Measurements from ENCODE around the gene RBM39.
"Not testable (repeated sequence)": the region's sequence is repeated elsewhere in the genome, so short reads cannot be mapped to it uniquely, and the experiment has no call there.

Gene RBM39

GRCh38 chr20:35750611-35751010, 8.6 kb upstream of the RBM39 start:
- no peak for DNase-seq

DNA sequence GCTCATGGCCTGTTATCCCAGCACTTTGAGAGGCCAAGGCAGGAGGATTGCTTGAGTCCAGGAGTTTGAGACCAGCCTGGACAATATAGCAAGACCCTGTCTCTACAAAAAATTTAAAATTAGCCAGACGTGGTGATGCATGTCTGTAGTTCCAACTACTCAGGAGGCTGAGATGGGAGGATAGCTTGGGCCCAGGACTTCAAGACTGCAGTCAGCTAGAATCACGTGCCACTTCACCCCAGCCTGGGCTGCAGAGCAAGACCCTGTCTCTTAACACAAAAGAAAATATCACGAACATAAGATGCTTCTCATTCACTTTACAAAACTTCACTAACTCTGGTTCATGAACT, 2.4 kb upstream of the RBM39 start:
- not testable (repeated sequence) for DNase-seq

GRCh38 chr20:35743693-35744491, 1.8 kb upstream of the RBM39 start:
- no peak for DNase-seq

GRCh38 chr20:35742741-35743523, 872 bp upstream of the RBM39 start:
- no peak for DNase-seq

DNA sequence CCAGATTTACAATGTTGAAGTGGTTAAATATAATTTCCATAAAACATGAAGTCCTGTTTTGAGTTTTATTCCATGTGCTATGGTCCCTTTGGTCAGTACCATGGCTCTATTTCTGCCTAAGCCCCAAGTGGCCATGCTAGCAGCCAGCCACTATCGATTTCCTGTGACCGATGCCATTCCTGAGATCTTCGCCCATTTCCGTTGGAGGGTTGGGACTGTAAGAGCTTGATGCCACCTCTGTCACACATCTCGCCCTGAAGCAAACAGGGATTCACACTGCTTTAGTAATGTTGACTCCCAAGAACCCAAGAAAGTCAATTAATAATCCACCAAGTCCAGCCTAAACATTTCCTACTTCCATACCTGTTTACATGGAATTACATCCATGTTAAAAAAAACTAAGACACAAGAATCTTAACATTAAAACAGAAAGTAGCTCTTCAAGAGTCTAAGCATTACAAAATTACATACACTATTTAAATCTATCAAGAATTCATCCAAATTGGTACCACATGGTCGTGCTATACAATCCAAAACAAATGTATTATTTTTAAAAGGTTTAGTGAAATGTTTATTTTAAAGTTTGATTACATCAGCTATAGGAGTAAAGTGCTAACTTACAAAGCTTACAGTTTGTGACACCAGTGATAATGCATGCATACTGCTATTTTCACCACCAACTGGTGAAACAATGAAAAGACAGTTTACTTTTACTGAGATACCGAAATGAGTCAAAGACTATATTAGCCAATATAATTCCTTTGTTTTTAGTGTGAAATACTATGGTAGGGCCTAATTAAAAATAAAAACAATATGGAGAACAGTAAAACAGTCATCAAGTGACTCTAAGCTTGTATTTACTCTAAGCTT, 2.5 kb downstream of the RBM39 start:
- DNase-seq: no peak

- no peak for DNase-seq
These were observed 3.5 kb downstream of the RBM39 start for GRCh38 chr20:35738410-35739179.

- no peak for DNase-seq
These were observed 4.2 kb downstream of the RBM39 start for GRCh38 chr20:35737865-35738333.

DNA sequence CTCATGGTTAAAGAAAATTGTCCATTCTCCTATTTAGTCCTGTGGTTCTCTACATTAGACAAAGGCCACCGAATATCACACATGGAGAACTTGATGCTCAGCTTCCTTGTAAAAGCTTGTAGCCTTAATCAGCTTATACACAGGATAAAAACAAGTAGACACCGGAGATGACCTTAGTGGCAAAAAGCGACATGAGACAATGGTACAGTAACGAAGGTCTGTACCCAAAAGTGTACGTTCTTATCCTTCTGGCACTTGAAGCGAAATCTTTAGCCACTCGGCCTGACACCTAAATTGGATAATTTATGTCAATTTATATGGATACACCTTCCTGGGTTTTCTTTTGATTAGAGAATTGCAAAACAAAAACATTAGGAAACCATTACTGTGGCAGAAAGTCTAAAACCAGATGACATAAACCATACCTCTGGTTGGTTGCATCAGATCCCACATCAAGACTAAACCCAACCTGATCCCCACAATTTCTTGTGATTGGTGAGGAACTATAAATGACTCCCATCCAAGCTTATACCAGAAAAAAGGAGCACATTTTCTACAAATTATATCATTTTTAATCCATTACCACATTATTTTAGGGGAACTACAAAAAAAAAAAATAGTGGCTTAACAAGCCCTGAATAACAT, 6.1 kb downstream of the RBM39 start:
- DNase-seq: no peak

DNA sequence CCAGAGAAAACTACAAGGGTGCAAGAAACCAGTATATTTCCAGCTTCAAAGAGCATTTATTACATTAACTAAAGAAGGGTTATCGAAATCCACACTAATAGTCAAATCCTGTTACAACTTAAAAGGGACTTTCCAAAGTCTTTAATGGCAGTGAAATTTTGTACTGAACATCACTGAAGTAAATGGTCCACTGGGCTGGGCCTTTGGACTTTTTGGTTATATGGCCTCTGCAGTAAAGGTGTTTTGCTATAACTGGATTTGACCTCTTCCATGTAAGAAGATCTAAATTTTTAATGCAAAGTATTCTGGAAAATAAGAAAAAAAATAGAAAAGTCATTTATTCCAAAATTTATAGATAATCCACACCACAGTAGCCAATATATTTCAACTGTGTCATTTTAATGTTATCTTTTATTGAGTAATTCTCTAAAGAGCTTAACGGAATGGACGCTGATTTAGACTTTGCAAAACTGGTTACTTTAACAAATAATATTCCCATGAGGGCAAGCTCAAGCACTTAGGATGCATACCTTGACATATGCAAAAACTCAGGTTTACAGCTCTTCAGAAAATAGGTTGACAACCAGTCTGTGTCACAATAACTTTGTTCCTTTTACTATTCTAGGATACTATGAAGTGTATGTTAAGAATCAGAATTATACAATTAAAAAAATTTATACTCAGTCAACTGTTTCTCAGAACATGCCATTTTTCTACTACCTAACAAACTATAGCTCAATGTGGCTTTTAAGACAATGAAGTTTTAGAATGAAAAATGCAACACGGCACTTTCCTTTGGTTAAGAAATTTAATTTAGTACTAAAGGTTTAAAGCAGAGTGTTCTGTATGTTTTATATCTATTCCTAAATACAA, 7.0 kb downstream of the RBM39 start:
- DNase-seq: no peak

GRCh38 chr20:35734374-35734773, 7.7 kb downstream of the RBM39 start:
- DNase-seq: no peak

DNA sequence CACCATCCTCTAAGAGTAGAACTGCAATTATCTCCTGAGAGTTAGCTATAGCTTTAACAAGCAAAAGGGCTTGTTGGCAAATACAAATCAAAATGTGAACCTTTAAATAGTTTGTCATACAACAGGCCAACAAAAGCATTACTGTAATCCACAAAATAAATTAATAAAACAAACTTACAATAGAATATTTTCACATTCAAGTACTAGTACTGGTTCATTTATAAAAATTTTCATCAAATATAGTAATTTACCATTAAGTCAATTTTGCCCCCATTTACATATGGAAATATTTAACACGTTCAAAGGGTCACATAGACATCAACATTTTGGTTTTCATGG, 9.4 kb downstream of the RBM39 start:
- DNase-seq: no peak

- no peak for DNase-seq
These were observed 10.0 kb downstream of the RBM39 start for GRCh38 chr20:35731862-35732643.

- DNase-seq: no peak
These were observed 10.6 kb downstream of the RBM39 start for GRCh38 chr20:35731469-35731788.

- no peak for DNase-seq
These were observed 11.2 kb downstream of the RBM39 start for GRCh38 chr20:35730583-35731468.

DNA sequence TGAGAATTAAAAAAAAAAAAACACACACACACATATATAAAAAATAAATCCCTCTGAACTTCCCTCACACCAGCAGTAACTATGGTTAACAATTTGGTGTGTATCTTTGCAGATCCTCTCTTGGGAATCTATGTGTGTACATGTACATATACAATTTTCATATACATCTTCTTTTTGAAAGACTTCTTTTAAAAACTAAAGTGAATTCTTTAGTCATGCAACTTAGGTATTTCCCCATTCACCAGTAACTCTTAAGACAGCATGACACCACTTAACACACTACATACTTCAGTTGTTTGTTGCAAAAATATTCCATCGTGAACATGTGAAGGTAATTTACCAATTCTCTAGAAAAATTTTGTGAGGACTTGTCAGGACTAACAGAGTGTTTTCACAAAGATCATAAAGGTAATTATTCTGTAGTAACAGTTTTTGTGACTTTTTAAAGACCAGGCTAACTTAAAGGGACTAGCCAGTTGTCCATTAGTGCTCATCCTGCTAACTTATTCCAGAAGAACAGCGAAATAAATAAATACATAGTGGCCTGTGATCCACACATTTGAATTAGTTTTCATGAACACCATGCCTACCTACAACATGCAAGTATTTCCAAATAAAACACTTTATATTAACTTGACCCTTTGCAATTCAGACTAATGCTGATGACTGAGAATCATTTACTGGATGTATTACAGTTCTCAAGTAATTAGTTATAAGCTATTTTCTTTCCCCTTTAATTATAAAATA, 12.1 kb downstream of the RBM39 start:
- DNase-seq: no peak

DNA sequence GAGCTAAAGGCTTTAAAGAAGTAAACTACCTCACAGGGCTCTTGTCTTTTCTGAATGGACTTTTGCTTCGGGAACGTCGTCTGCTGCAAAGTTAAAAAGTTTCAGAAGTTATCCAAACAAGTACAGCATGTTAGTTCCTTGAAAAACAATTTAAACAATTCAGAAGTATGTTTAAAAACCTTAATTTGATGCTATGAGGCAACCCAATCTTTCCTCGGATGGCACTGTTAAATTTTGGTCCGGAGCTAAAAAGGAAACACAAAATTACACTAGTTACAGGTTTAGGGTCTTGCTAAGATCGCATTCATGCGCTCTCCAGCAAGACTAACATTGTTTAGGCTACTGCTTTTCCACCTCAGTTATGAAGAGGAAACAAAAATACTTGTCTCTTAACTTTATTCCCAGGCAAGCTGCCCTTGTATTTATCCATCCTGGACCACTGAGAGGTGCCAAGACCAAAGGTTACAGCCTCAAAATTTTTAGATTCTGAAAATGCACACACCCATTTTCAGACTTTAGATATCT, 12.7 kb downstream of the RBM39 start:
- no peak for DNase-seq

- no peak for DNase-seq
These were observed 15.0 kb downstream of the RBM39 start for GRCh38 chr20:35726842-35727711.

Measured in GOT3 (cell line).